Left lung (tissue), 10 donors: Measurements from ENCODE around the gene DISC1. TPM values are rescaled to one million over a fixed set of nuclear protein-coding genes. Genes with fewer than 3 reads are reported as not detected.

Experiments
- ATAC-seq: fragments of 200-7000 bp; cut with Tn5 transposase; one replicate; pipeline ENCODE4 v1.9.1; 2020; ENCODE audit warnings: moderate library complexity
- DNase-seq, 4 donors: peaks; one replicate each; pipeline ENCODE4 v3.0.0-alpha.2; 2013 to 2020
- H3K27ac ChIP-seq, 2 donors: fragments of 200-600 bp; sonication (generic) in 1 of 2; one replicate each; pipeline versions ENCODE4 v1.5.0 to v1.8.0; 2020 to 2021
- H3K27me3 ChIP-seq, 2 donors: fragments of 200-600 bp; sonication (generic) in 1 of 2; one replicate each; pipeline versions ENCODE4 v1.5.0 to v1.8.0; 2020 to 2021
- H3K36me3 ChIP-seq, 2 donors: fragments of 200-600 bp; sonication (generic) in 1 of 2; one replicate each; pipeline versions ENCODE4 v1.5.0 to v1.8.0; 2020 to 2021
- H3K4me1 ChIP-seq, 2 donors: fragments of 200-600 bp; one replicate each; pipeline ENCODE4 v1.8.0; 2021
- H3K4me3 ChIP-seq, 2 donors: fragments of 200-600 bp; sonication (generic) in 1 of 2; one replicate each; pipeline versions ENCODE4 v1.5.0 to v1.8.0; 2020 to 2021; ENCODE audit warnings: mild to moderate bottlenecking in 1 of 2
- H3K9me3 ChIP-seq, 2 donors: fragments of 200-600 bp; sonication (generic) in 1 of 2; one replicate each; pipeline versions ENCODE4 v1.5.0 to v1.8.0; 2020 to 2021
- intact Hi-C, 2 donors: fragments of 100-400 bp; cut with DNase I; formaldehyde crosslinking; loops; one replicate each; pipeline versions ENCODE4 v1.11.2 to v1.14.2; 2022
- polyA plus RNA-seq, 6 donors: library from polyadenylated mRNA; unstranded; fragments of 120-200 nt; gene quantifications; one replicate each; pipeline ENCODE4 v1.2.1, GENCODE V29; 2013; ENCODE audit not compliant: insufficient read length in 6 of 6
- total RNA-seq, 2 donors: library from RNA; stranded (reverse); fragmentation: NEBNext Ultra II Directional; extraction: Animal tissue kit (Norgen Biotek cat#: 25700); gene quantifications; one replicate each; pipeline ENCODE4 v1.2.1, GENCODE V29; 2021
- TF ChIP-seq, protein P1 (sequence below), 2 donors: fragments of 200-600 bp; sonication (generic) in 1 of 2; IDR thresholded peaks; one replicate each; pipeline versions ENCODE4 v1.5.0 to v1.8.0; 2021; ENCODE audit warnings: antibody characterized with exemption in 2 of 2
- donor health status: DM: no; HTN: yes; CAD: no.
- donor health status: DM: no; HTN: no; CAD: no.

DISC1 gene
- total and polyA plus RNA-seq, 8 donors: 3.9 to 11.7 (median 10.5) TPM

DNA sequence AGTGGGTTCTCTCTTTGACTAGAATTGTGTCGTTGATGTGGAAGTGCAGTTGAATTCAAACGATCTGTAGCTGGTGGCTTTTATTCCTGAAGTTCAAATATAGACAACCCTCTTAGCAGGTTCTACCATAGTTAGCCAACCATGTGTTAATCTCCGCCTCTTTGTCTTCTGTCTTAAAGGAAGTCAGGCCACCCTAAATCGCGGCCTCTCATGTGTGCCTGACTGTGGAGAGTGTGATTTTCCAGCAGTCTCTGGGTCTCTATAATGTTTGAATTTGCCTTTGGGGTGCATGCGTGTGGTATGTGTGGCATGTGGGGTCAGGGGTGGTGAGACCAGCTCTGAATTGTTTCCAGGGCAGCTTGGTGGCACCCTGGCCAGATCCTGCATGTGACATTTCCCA is 244.9 kb downstream of the DISC1 start:
- Histone ChIP-seq H3K9me3 (peaks cover 0 to 10% of the 10 kb centered on the region in 2 donors), H3K36me3 (peaks cover 0 to 8% of the 10 kb centered on the region in 2 donors), H3K4me3 (no peak overlapping the region), H3K27me3 (no peaks in the 10 kb centered on the region), H3K4me1 (peaks cover 5 to 18% of the 10 kb centered on the region in 2 donors), H3K27ac (no peak overlapping the region)
- TF ChIP-seq, protein P1, sequence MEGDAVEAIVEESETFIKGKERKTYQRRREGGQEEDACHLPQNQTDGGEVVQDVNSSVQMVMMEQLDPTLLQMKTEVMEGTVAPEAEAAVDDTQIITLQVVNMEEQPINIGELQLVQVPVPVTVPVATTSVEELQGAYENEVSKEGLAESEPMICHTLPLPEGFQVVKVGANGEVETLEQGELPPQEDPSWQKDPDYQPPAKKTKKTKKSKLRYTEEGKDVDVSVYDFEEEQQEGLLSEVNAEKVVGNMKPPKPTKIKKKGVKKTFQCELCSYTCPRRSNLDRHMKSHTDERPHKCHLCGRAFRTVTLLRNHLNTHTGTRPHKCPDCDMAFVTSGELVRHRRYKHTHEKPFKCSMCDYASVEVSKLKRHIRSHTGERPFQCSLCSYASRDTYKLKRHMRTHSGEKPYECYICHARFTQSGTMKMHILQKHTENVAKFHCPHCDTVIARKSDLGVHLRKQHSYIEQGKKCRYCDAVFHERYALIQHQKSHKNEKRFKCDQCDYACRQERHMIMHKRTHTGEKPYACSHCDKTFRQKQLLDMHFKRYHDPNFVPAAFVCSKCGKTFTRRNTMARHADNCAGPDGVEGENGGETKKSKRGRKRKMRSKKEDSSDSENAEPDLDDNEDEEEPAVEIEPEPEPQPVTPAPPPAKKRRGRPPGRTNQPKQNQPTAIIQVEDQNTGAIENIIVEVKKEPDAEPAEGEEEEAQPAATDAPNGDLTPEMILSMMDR (IDR thresholded peaks at IDR 0.05): no peak
- intact Hi-C loops: no loop called here
- ATAC-seq: no peak
- no peak for DNase-seq

DNA sequence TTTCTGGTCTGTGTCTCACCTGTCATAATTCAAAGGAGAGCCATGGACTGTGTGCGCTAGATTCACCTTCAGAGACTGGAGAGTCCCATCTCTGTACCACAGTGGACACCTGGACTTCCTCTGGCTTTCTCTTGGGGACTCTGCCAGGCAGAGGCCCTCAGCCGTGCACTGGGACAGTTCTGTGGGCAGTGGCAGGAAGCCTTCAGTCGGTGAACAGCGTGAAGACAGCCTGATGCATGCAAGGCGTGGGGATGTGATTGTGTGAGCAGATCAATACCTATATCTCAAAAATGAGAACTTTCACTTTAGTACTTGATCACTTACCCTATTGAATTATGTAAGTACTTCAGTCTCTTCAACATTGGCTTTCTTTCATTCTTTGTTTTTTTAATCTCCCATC is 245.3 kb downstream of the DISC1 start:
- Histone ChIP-seq H3K4me1 (peaks cover 2 to 13% of the 10 kb centered on the region in 2 donors), H3K4me3 (no peak overlapping the region), H3K9me3 (peaks cover 0 to 12% of the 10 kb centered on the region in 2 donors), H3K27ac (no peak overlapping the region), H3K27me3 (no peaks in the 10 kb centered on the region), H3K36me3 (peaks cover 0 to 9% of the 10 kb centered on the region in 2 donors)
- TF ChIP-seq, protein P1 (IDR thresholded peaks at IDR 0.05): no peak
- ATAC-seq (no peak), DNase-seq (no peak)
- intact Hi-C loops: no loop called here

DNA sequence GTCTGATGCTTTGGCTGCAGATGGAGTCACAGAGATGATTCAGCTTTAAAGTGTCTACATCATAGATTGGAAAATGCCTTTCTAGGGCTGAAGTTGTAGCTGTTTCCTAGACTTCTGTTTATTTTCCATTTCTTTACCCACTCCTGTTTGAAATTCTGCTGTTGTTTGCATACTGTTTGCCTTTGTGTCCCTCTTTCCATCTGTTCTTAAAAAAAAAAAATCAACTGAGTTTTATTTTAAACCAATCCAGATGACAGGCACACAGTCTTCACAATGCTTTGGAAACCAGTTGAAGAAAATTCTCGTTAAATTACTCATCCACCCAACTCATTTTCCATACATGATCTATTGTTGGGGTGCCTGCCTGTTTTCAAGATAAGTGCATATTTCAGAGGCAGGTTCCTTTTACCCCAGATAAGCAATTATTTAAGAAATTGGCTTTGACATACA is 245.9 kb downstream of the DISC1 start:
- Histone ChIP-seq H3K36me3 (peaks cover 0 to 9% of the 10 kb centered on the region in 2 donors), H3K27ac (no peak overlapping the region), H3K4me3 (no peak overlapping the region), H3K4me1 (peaks cover 2 to 12% of the 10 kb centered on the region in 2 donors), H3K27me3 (no peaks in the 10 kb centered on the region), H3K9me3 (peaks cover 0 to 12% of the 10 kb centered on the region in 2 donors)
- no peak for ATAC-seq
- DNase-seq: no peak
- TF ChIP-seq, protein P1 (IDR thresholded peaks at IDR 0.05): no peak
- intact Hi-C loops: no loop called here

DNA sequence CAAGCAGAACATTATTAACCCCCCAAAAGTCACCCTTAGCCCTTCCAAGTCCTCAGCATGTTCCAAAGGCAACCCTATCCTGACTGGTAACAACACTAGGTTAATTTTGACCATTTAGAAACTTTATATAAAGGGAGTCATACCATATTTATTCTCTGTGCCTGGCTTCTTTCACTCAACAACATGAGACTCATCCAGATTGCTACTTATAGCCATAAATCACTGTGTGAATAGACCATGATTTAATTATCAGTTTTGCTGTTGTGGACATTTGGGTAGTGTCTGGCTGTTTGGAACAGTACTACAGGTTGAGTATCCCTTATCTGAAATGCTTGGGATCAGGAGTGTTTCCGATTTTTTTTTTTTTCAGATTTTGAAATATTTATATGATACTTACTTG is 252.1 kb downstream of the DISC1 start:
- TF ChIP-seq, protein P1 (IDR thresholded peaks at IDR 0.05): no peak
- DNase-seq (no peak), ATAC-seq (no peak)
- H3K36me3 ChIP-seq: peaks cover 0 to 9% of the 10 kb centered on the region in 2 donors
- H3K27ac ChIP-seq: no peak overlapping the region
- H3K4me1 ChIP-seq: no peaks in the 10 kb centered on the region
- no peak overlapping the region for H3K4me3 ChIP-seq
- no peaks in the 10 kb centered on the region for H3K27me3 ChIP-seq
- peaks cover 0 to 12% of the 10 kb centered on the region in 2 donors for H3K9me3 ChIP-seq
- intact Hi-C loops: no loop called here

DNA sequence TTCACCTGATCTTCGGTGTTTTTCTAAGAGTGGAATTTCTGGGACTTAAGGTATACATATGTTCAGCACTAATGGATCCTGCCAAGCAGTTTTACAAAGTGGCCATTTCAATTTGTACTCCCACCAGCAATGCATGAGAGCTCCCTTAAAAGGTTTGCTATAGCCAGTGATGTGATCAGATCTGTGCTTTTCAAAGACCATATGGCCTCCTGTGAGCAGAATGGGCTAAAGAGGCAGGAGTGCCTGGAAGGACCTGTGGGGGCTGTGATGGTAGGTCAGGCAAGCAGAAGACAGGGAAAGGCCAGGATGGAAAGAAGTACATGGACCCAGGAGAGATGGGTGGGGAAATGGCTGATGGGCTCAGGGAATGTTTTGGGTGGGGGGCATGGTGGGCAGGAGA is 252.7 kb downstream of the DISC1 start:
- H3K27ac ChIP-seq: no peak overlapping the region
- TF ChIP-seq, protein P1 (IDR thresholded peaks at IDR 0.05): no peak
- intact Hi-C loops: no loop called here
- no peaks in the 10 kb centered on the region for H3K27me3 ChIP-seq
- no peak for DNase-seq
- H3K9me3 ChIP-seq: peaks cover 0 to 12% of the 10 kb centered on the region in 2 donors
- no peak overlapping the region for H3K4me3 ChIP-seq
- ATAC-seq: no peak
- no peaks in the 10 kb centered on the region for H3K4me1 ChIP-seq
- H3K36me3 ChIP-seq: peaks cover 0 to 9% of the 10 kb centered on the region in 2 donors
